ENCODE data around the gene GNAL.
"Not testable (repeated sequence)": the region's sequence is repeated elsewhere in the genome, so short reads cannot be mapped to it uniquely, and the experiment has no call there.

The GNAL gene

GRCh38 chr18:11850821-11851145, 161.7 kb downstream of the GNAL start:
- H3K4me1 Mint-ChIP-seq: peaks cover 59% of the 10 kb centered on the region

GRCh38 chr18:11851146-11851805, 162.2 kb downstream of the GNAL start, which contains the start of gene CHMP1B:
Gene CHMP1B, plus strand, starts transcription at chr18:11851413. Its CDS starts 99 bp downstream, at chr18:11851512.
- peak within 1 kb of the TSS; percentile 100 for H3K4me3 Mint-ChIP-seq
- H3K36me3 Mint-ChIP-seq: peaks cover 3% of the 10 kb centered on the region
- peaks cover 59% of the 10 kb centered on the region for H3K4me1 Mint-ChIP-seq
- no peaks in the 10 kb centered on the region for H3K9me3 Mint-ChIP-seq
- H3K27me3 Mint-ChIP-seq: no peaks in the 10 kb centered on the region
- H3K27ac Mint-ChIP-seq: peak within 1 kb of the TSS; percentile 100

More at GRCh38 chr18:11850821-11851145, 161.7 kb downstream of the GNAL start:
- H3K27me3 Mint-ChIP-seq: no peaks in the 10 kb centered on the region
- peak overlapping the region; percentile 100 for H3K4me3 Mint-ChIP-seq
- H3K9me3 Mint-ChIP-seq: no peaks in the 10 kb centered on the region
- peak overlapping the region; percentile 100 for H3K27ac Mint-ChIP-seq
- H3K36me3 Mint-ChIP-seq: peaks cover 3% of the 10 kb centered on the region

- Mint-ChIP-seq H3K4me3 (peak overlapping the region; percentile 100), H3K4me1 (peaks cover 59% of the 10 kb centered on the region), H3K36me3 (peaks cover 3% of the 10 kb centered on the region)
Measured at GRCh38 chr18:11851806-11852337, 162.8 kb downstream of the GNAL start.

GRCh38 chr18:11854554-11854953, 165.5 kb downstream of the GNAL start:
- not testable (repeated sequence) for H3K27me3 Mint-ChIP-seq
- peak overlapping the region; percentile 57 for H3K4me3 Mint-ChIP-seq

More at GRCh38 chr18:11851806-11852337, 162.8 kb downstream of the GNAL start:
- H3K9me3 Mint-ChIP-seq: no peaks in the 10 kb centered on the region
- H3K27me3 Mint-ChIP-seq: no peaks in the 10 kb centered on the region
- peak overlapping the region; percentile 100 for H3K27ac Mint-ChIP-seq

GRCh38 chr18:11857177-11857887, 168.3 kb downstream of the GNAL start:
- H3K4me1 Mint-ChIP-seq: peaks cover 36% of the 10 kb centered on the region
- no peaks in the 10 kb centered on the region for H3K36me3 Mint-ChIP-seq
- no peaks in the 10 kb centered on the region for H3K27me3 Mint-ChIP-seq
- no peak overlapping the region for H3K4me3 Mint-ChIP-seq
- no peaks in the 10 kb centered on the region for H3K9me3 Mint-ChIP-seq
- peak overlapping the region; percentile 24 for H3K27ac Mint-ChIP-seq

More at GRCh38 chr18:11854554-11854953, 165.5 kb downstream of the GNAL start:
- not testable (repeated sequence) for H3K9me3 Mint-ChIP-seq, H3K36me3 Mint-ChIP-seq
- peak overlapping the region; percentile 23 for H3K27ac Mint-ChIP-seq
- peaks cover 58% of the 10 kb centered on the region for H3K4me1 Mint-ChIP-seq

- Mint-ChIP-seq H3K27ac (no peak overlapping the region), H3K9me3 (no peaks in the 10 kb centered on the region), H3K27me3 (no peaks in the 10 kb centered on the region)
Measured at GRCh38 chr18:11859282-11859830, 170.3 kb downstream of the GNAL start.

GRCh38 chr18:11859903-11860407, 170.9 kb downstream of the GNAL start:
- no peaks in the 10 kb centered on the region for H3K36me3 Mint-ChIP-seq
- no peak overlapping the region for H3K27ac Mint-ChIP-seq
- H3K4me3 Mint-ChIP-seq: no peak overlapping the region
- H3K27me3 Mint-ChIP-seq: no peaks in the 10 kb centered on the region
- H3K9me3 Mint-ChIP-seq: no peaks in the 10 kb centered on the region
- peaks cover 11% of the 10 kb centered on the region for H3K4me1 Mint-ChIP-seq

More at GRCh38 chr18:11859282-11859830, 170.3 kb downstream of the GNAL start:
- Mint-ChIP-seq H3K4me3 (no peak overlapping the region), H3K4me1 (peaks cover 16% of the 10 kb centered on the region), H3K36me3 (no peaks in the 10 kb centered on the region)

GRCh38 chr18:11860594-11861450, 171.8 kb downstream of the GNAL start:
- Mint-ChIP-seq H3K36me3 (no peaks in the 10 kb centered on the region), H3K4me3 (no peak overlapping the region), H3K4me1 (peaks cover 6% of the 10 kb centered on the region), H3K27ac (no peak overlapping the region), H3K27me3 (no peaks in the 10 kb centered on the region), H3K9me3 (no peaks in the 10 kb centered on the region)

GRCh38 chr18:11861583-11862288, 172.7 kb downstream of the GNAL start:
- Mint-ChIP-seq H3K4me1 (peaks cover 6% of the 10 kb centered on the region), H3K36me3 (no peaks in the 10 kb centered on the region), H3K27me3 (no peaks in the 10 kb centered on the region), H3K4me3 (no peak overlapping the region), H3K9me3 (no peaks in the 10 kb centered on the region), H3K27ac (no peak overlapping the region)

- H3K36me3 Mint-ChIP-seq: no peaks in the 10 kb centered on the region
- no peak overlapping the region for H3K4me3 Mint-ChIP-seq
- H3K27me3 Mint-ChIP-seq: no peaks in the 10 kb centered on the region
- no peak overlapping the region for H3K27ac Mint-ChIP-seq
- peaks cover 6% of the 10 kb centered on the region for H3K4me1 Mint-ChIP-seq
- H3K9me3 Mint-ChIP-seq: no peaks in the 10 kb centered on the region
Measured at GRCh38 chr18:11862468-11863137, 173.5 kb downstream of the GNAL start.

- no peaks in the 10 kb centered on the region for H3K9me3 Mint-ChIP-seq
- H3K4me1 Mint-ChIP-seq: no peaks in the 10 kb centered on the region
- H3K36me3 Mint-ChIP-seq: no peaks in the 10 kb centered on the region
- H3K27ac Mint-ChIP-seq: no peak overlapping the region
- H3K4me3 Mint-ChIP-seq: no peak overlapping the region
- H3K27me3 Mint-ChIP-seq: no peaks in the 10 kb centered on the region
Measured at GRCh38 chr18:11864471-11864870, 175.4 kb downstream of the GNAL start.

- no peaks in the 10 kb centered on the region for H3K4me1 Mint-ChIP-seq
- H3K4me3 Mint-ChIP-seq: no peak overlapping the region
- H3K9me3 Mint-ChIP-seq: no peaks in the 10 kb centered on the region
- H3K36me3 Mint-ChIP-seq: no peaks in the 10 kb centered on the region
- H3K27me3 Mint-ChIP-seq: no peaks in the 10 kb centered on the region
- H3K27ac Mint-ChIP-seq: no peak overlapping the region
Measured at GRCh38 chr18:11865071-11865470, 176.0 kb downstream of the GNAL start.

GRCh38 chr18:11866329-11866728, 177.3 kb downstream of the GNAL start:
- no peak overlapping the region for H3K27ac Mint-ChIP-seq
- H3K27me3 Mint-ChIP-seq: no peaks in the 10 kb centered on the region
- H3K9me3 Mint-ChIP-seq: no peaks in the 10 kb centered on the region
- H3K4me1 Mint-ChIP-seq: no peaks in the 10 kb centered on the region
- no peaks in the 10 kb centered on the region for H3K36me3 Mint-ChIP-seq
- no peak overlapping the region for H3K4me3 Mint-ChIP-seq

- Mint-ChIP-seq H3K4me3 (no peak overlapping the region), H3K27ac (no peak overlapping the region), H3K9me3 (no peaks in the 10 kb centered on the region), H3K27me3 (no peaks in the 10 kb centered on the region), H3K4me1 (no peaks in the 10 kb centered on the region), H3K36me3 (no peaks in the 10 kb centered on the region)
Measured at GRCh38 chr18:11866764-11867163, 177.7 kb downstream of the GNAL start.
